Adrenal gland (tissue), 12 donors: ENCODE results near the gene CBFA2T3. TPM values are rescaled to one million over a fixed set of nuclear protein-coding genes. Genes with fewer than 3 reads are reported as not detected.

Experiments used
- DNase-seq, 7 donors: peaks; one replicate each; pipeline ENCODE4 v3.0.0-alpha.2; 2019 to 2020
- H3K27ac ChIP-seq, 5 donors: fragments of 200-600 bp; sonication (generic) in 4 of 5; 1 replicate in 3 of 5; 2 replicates in 2 of 5; pipeline versions ENCODE4 v1.5.1 to v1.8.0; 2016 to 2020; ENCODE audit warnings: mild to moderate bottlenecking in 1 of 5
- H3K27me3 ChIP-seq: fragments of 200-600 bp; 2 replicates; pipeline ENCODE4 v1.8.0; 2021
- H3K36me3 ChIP-seq, 2 donors: fragments of 200-600 bp; replicated peaks in 1 of 2; 1 replicate in 1 of 2; 2 replicates in 1 of 2; pipeline versions ENCODE4 v1.5.1 to v1.8.0; 2018 to 2022
- H3K4me1 ChIP-seq, 2 donors: fragments of 200-600 bp; replicated peaks in 1 of 2; 1 replicate in 1 of 2; 2 replicates in 1 of 2; pipeline versions ENCODE4 v1.5.1 to v1.8.0; 2018 to 2021
- H3K4me3 ChIP-seq, 4 donors: fragments of 200-600 bp; sonication (generic) in 3 of 4; one replicate each; pipeline ENCODE4 v1.5.1; 2016 to 2018
- H3K9me3 ChIP-seq, 3 donors: fragments of 200-600 bp; sonication (generic) in 1 of 3; replicated peaks in 1 of 3; 1 replicate in 2 of 3; 2 replicates in 1 of 3; pipeline versions ENCODE4 v1.5.1 to v1.8.0; 2016 to 2021
- CTCF ChIP-seq, 6 experiments: fragments of 450-650 bp in 4 of 6; fragments of 200-600 bp in 2 of 6; sonication (generic) in 1 of 6; IDR thresholded peaks; 1 replicate in 5 of 6; 2 replicates in 1 of 6; pipeline versions ENCODE4 v1.5.1 to v1.8.0; 2016 to 2021; ENCODE audit warnings: antibody characterized with exemption in 6 of 6, mild to moderate bottlenecking in 2 of 6, moderate library complexity in 1 of 6
- POLR2A ChIP-seq, 2 donors: fragments of 450-650 bp; IDR thresholded peaks; one replicate each; pipeline ENCODE4 v1.6.1; 2017; ENCODE audit warnings: antibody characterized with exemption in 2 of 2, mild to moderate bottlenecking in 2 of 2, moderate library complexity in 1 of 2
- WGBS, 4 donors: extraction: QIAGEN DNeasy Blood & Tissue Kit in 2 of 4; methylation state at CpG; one replicate each; pipeline versions ENCODE4 v1.1.5 to v1.1.7; 2013 to 2017; 5-methylcytosine and 5-hydroxymethylcytosine counted together
- intact Hi-C, 2 donors: fragments of 100-400 bp; cut with DNase I; formaldehyde crosslinking; loops; one replicate each; pipeline versions ENCODE4 v1.14.1 to v1.15.0; 2022 to 2023
- polyA plus RNA-seq, 3 donors: library from polyadenylated mRNA; stranded (reverse); fragments of 200-250 nt in 2 of 3; fragments of 350-450 nt in 1 of 3; fragmentation: Illumina TruSeq in 1 of 3; extraction: RNeasy Lipid Tissue Mini Kit (QIAGEN cat#74804) in 1 of 3; gene quantifications; one replicate each; pipeline ENCODE4 v1.2.3, GENCODE V29; 2013 to 2014
- total RNA-seq, 9 donors: library from RNA; depleted of rRNA in 4 of 9; stranded (reverse); fragments of >200 nt in 4 of 9; fragments of 120-200 nt in 1 of 9; fragmentation: NEBNext Ultra II Directional in 1 of 9; extraction: Animal tissue kit (Norgen Biotek cat#: 25700) in 1 of 9; gene quantifications; one replicate each; pipeline versions ENCODE4 v1.1.0 to v1.2.4, GENCODE V29; 2013 to 2023
- donor health status: healthy with polysubstance abuse.
- donor health status: Bipolar disorder and iron deficiency.
- donor health status: DM: yes; HTN: yes; CAD: no.
- donor health status: DM: no; HTN: no; CAD: no.
- donor health status: DM: no; HTN: no; CAD: no.
- donor health status: DM: yes; HTN: yes; CAD: no.

Gene CBFA2T3
- total and polyA plus RNA-seq, 12 donors: 0.30 to 16.9 (median 2.2) TPM

GRCh38 chr16:88825146-88825545, 151.9 kb downstream of the CBFA2T3 start:
- H3K27ac ChIP-seq: no peak overlapping the region
- H3K9me3 ChIP-seq: no peaks in the 10 kb centered on the region
- no peak for TF ChIP-seq POLR2A (IDR thresholded peaks at IDR 0.05)
- no peak for TF ChIP-seq CTCF (IDR thresholded peaks at IDR 0.05)
- no peaks in the 10 kb centered on the region for H3K27me3 ChIP-seq
- H3K4me1 ChIP-seq: peaks cover 8 to 12% of the 10 kb centered on the region in 2 donors
- no peak for DNase-seq
- peaks cover 0 to 24% of the 10 kb centered on the region in 2 donors for H3K36me3 ChIP-seq
- 78 to 98% (median 91%) methylated on average over 4 to 12 of the region's 12 CpGs for WGBS, 4 donors
- H3K4me3 ChIP-seq: no peak overlapping the region
- intact Hi-C loops: no loop called here

Other genes starting within 250 kb of the CBFA2T3 start
- gene PIEZO1, start 192.0 kb downstream of the CBFA2T3 start, total RNA-seq: 100 to 1,000 TPM in 2 of 9 donors, 10 to 100 TPM in 6, 1 to 10 TPM in 1; 7.9 to 119 (median 91.6) TPM
- gene PIEZO1, start 192.0 kb downstream of the CBFA2T3 start, polyA plus RNA-seq: 100 to 1,000 TPM in 2 of 3 donors, 10 to 100 TPM in 1; 16.6 to 327 (median 259) TPM
- 1 to 10 TPM in 7 of 9 donors, under 1 TPM in 1, not detected in 1; 0.52 to 5.7 (median 2.1) TPM for gene CDT1, start 173.4 kb downstream of the CBFA2T3 start, total RNA-seq
- gene CDT1, start 173.4 kb downstream of the CBFA2T3 start, polyA plus RNA-seq: under 1 TPM; 0.29 to 0.44 (median 0.40) TPM
- gene APRT, start 165.3 kb downstream of the CBFA2T3 start, total RNA-seq: 100 to 1,000 TPM; 145 to 297 (median 187) TPM
- 100 to 1,000 TPM; 116 to 227 (median 121) TPM for gene APRT, start 165.3 kb downstream of the CBFA2T3 start, polyA plus RNA-seq
- 10 to 100 TPM; 12.6 to 57.0 (median 35.9) TPM for gene GALNS, start 120.3 kb downstream of the CBFA2T3 start, total RNA-seq
- gene GALNS, start 120.3 kb downstream of the CBFA2T3 start, polyA plus RNA-seq: 10 to 100 TPM; 33.3 to 63.1 (median 37.2) TPM
- 100 to 1,000 TPM in 6 of 9 donors, 10 to 100 TPM in 3; 56.7 to 279 (median 121) TPM for gene TRAPPC2L, start 120.1 kb downstream of the CBFA2T3 start, total RNA-seq
- 100 to 1,000 TPM; 150 to 259 (median 250) TPM for gene TRAPPC2L, start 120.1 kb downstream of the CBFA2T3 start, polyA plus RNA-seq
- gene PABPN1L, start 110.5 kb downstream of the CBFA2T3 start, total RNA-seq: 1 to 10 TPM in 1 of 9 donors, under 1 TPM in 4, not detected in 4; 0.22 to 3.3 (median 0.41) TPM
- 1 to 10 TPM in 2 of 3 donors, under 1 TPM in 1; 0.56 to 1.6 (median 1.1) TPM for gene PABPN1L, start 110.5 kb downstream of the CBFA2T3 start, polyA plus RNA-seq
- 10 to 100 TPM; 35.7 to 88.3 (median 55.8) TPM for gene ACSF3, start 116.6 kb upstream of the CBFA2T3 start, total RNA-seq
- 10 to 100 TPM; 32.4 to 90.3 (median 82.1) TPM for gene ACSF3, start 116.6 kb upstream of the CBFA2T3 start, polyA plus RNA-seq
- under 1 TPM in 8 of 9 donors, not detected in 1; 0.08 to 0.32 (median 0.17) TPM for gene CDH15, start 194.5 kb upstream of the CBFA2T3 start, total RNA-seq
- under 1 TPM; 0.05 to 0.17 (median 0.08) TPM for gene CDH15, start 194.5 kb upstream of the CBFA2T3 start, polyA plus RNA-seq
- 1 to 10 TPM in 3 of 9 donors, under 1 TPM in 2, not detected in 4; 0.28 to 3.2 (median 2.0) TPM for gene SLC22A31, start 223.3 kb upstream of the CBFA2T3 start, total RNA-seq
- 1 to 10 TPM in 1 of 3 donors, under 1 TPM in 1, not detected in 1; 0.72 to 2.9 TPM for gene SLC22A31, start 223.3 kb upstream of the CBFA2T3 start, polyA plus RNA-seq
- 10 to 100 TPM in 4 of 9 donors, 1 to 10 TPM in 5; 3.5 to 20.5 (median 9.8) TPM for gene ZNF778, start 240.5 kb upstream of the CBFA2T3 start, total RNA-seq
- 1 to 10 TPM; 1.9 to 8.1 (median 3.8) TPM for gene ZNF778, start 240.5 kb upstream of the CBFA2T3 start, polyA plus RNA-seq